HG02852 (cell line): ENCODE data around the gene ZBBX.

ENCODE experiments used
- ATAC-seq: cut with Tn5 transposase; IDR thresholded peaks from one replicate; pipeline ENCODE4 v1.9.1; 2021; ENCODE audit warnings: mild to moderate bottlenecking, moderate library complexity; ENCODE audit not compliant: unreplicated experiment

ZBBX gene

DNA sequence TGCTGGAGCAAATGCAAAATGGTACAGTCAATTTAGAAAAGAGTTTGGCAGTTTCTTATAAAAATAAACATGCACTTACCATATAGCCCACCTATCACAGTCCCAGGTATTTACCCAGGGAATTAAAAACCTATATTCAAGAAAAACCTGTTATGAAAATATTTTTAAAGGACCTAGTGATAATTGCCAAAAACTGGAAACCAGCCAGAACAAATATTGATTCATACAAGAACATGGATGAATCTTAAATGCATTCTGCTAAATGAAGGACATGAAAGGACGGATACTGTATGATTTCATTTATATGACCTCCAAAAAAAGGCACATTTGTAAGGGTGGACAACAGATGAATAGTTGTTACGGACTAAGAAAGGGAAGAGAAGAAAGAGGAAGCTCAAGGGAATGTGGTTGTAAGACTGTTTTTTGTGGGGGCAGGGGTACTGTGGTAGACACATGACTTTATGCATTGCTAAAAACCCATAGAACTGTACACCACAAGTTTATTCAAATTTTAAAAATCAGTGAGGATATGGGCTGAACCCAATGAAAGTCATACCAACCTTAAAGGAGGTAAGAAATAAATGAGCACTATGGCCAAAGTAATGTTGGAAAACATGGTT lies 61.0 kb downstream of the ZBBX start:
- ATAC-seq = no peak

GRCh38 chr3:167318306-167318705 lies 61.8 kb downstream of the ZBBX start:
- no peak for ATAC-seq

DNA sequence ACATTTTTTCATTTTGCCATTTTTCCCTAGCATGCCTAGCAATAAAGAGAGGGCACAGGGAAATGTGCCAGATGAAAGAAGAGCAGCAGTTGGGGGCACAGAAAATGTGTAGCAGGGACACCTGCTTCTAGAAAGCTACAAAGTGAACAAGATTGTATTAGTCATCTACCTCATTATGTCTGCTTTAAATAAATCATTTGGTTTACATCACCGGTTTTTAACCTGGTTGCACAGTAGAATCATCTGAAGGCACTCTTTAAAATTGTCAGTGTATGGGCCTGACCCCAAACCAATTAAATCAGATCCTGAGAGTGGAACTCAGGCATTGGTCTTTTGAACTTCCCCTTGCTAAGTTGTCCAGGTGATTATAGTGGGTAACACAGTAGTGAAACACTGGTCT lies 73.8 kb downstream of the ZBBX start:
- ATAC-seq = no peak

GRCh38 chr3:167305340-167305890 lies 74.7 kb downstream of the ZBBX start:
- ATAC-seq = no peak

DNA sequence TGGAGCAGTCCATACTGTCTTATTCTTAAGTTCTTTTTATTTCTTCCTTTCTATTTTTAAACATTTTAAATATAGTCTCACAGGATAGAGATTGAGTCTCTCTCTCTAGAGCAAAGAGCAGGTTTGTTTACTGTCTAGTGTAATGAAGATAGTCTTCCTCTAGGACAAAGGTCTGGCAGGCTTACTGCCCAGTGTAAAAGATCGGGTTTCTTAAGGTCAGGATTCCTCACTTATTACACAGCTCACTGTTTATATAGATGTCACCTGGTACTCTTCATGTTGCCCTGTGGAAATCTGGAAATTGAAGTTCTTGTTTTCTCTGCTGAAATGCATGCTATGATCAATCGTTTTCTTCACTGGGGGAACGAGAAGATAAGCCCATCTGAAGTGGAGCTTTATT lies 76.0 kb downstream of the ZBBX start:
- no peak for ATAC-seq

GRCh38 chr3:167302678-167303077 lies 77.4 kb downstream of the ZBBX start:
- no peak for ATAC-seq

GRCh38 chr3:167300207-167300606 lies 79.9 kb downstream of the ZBBX start:
- no peak for ATAC-seq

- ATAC-seq = no peak
Observed at GRCh38 chr3:167289435-167289834, 90.7 kb downstream of the ZBBX start.

DNA sequence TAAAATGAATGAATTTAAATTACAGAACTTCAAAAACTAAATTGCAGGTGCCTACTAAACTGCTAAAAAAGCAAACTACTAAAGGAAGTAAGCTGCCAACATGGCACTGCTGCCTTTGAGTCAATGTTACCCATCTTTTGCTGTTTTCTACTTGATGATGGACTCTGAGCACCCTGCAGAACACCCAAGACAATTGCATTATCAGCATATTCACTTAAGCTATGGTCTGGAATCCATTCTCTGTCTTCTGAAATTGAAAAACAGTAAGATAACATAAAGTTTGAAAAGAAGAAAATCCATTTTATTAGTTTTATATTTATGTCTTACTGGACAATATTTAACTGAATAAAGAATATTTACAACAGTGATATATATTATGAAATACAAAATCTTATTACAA lies 91.4 kb downstream of the ZBBX start:
- ATAC-seq = no peak

DNA sequence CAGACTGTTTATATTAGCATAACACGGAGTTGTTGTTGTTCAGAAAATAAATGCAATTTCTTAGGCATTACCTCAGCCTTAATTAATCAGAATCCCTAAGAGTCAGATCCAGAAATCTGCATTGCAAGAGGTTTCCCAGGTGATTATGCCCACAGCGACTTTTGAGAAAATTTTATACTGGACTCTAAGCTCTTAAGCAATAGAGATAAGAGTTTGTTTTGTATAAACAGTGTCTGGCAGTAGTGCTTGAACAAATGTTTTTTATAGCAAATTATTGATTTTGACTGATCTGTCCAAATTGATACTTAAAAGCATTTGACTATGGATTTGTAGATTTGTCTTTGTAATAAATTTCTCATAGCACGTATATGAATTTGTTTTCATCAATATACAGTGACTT lies 92.8 kb downstream of the ZBBX start:
- ATAC-seq = no peak

- ATAC-seq = no peak
Observed at GRCh38 chr3:167274141-167274874, 105.8 kb downstream of the ZBBX start.

GRCh38 chr3:167253037-167253436 lies 127.1 kb downstream of the ZBBX start:
- ATAC-seq = no peak

- ATAC-seq = no peak
Observed at GRCh38 chr3:167251678-167252077, 128.4 kb downstream of the ZBBX start.

- ATAC-seq = no peak
Observed at GRCh38 chr3:167246252-167246651, 133.8 kb downstream of the ZBBX start.

DNA sequence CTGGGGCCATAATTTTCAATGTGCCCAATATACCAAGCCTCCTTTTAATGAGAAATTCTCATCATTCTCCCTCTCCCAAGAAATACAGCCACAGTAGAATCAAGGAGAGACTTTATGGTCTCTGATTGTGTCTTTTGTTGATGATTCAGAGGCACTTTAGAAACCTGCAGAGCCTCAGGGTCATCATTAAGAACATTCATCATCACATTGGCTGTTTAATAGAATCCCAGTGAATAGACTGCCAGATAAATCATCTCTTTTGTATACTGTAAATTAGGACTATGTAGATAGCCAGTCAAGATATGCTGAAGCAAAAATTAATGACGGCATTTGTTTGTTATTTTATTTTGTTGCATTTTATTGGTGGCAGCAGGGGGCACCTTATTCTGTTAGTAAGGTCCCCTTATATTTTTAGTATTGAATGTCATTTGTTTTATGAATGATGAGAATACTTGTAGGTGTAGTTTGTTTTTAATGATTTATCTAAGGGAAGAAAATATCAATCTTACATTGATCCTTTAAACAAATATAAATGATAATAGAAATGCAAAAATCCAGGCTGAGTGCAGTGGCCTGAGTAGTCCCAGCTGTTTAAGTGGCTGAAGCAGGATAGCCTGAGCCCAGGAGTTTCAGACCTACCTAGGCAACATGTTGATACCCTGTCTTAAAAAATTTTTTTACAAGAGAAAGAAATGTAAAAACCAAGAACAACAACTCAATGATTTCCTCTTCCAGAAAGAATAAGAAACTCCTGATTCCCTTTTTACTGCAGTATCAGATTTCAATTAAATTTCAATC lies 138.8 kb downstream of the ZBBX start:
- ATAC-seq = no peak

- no peak for ATAC-seq
Observed at GRCh38 chr3:167228135-167228534, 152.0 kb downstream of the ZBBX start.

- no peak for ATAC-seq
Observed at GRCh38 chr3:167225821-167226220, 154.3 kb downstream of the ZBBX start.

DNA sequence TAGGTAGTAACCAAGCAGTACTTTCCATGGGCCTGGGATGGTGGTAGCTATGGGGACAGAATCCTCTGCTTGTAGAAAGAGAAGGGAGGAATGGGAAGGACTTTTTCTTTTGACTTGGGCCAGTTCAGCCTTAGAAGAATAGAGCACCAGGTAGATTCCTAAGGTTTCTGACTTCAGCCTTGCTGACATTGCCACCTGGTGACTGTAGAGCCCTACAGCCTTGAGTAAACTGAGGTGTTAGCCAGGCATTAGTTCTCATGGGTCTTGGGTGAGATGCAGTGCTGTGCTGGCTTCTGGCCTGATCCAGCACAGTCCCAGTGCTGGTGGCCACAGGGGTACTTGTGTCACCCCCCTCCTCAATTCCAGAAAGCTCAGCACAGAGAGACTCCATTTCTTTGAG lies 171.1 kb downstream of the ZBBX start:
- no peak for ATAC-seq

- no peak for ATAC-seq
Observed at GRCh38 chr3:167203062-167203461, 177.0 kb downstream of the ZBBX start.

GRCh38 chr3:167198949-167199600 lies 181.0 kb downstream of the ZBBX start:
- ATAC-seq = no peak
